HEK293 (cell line): ENCODE results near the gene SGPL1.

ENCODE experiments used
- CTCF ChIA-PET: fragments of 350-600 bp; formaldehyde crosslinking; extraction: SDS; loops from one replicate; lab custom pipeline; 2021; ENCODE audit warnings: antibody characterized with exemption; lab: Yijun Ruan, JAX
- POLR2A ChIA-PET: fragments of 300-600 bp; formaldehyde crosslinking; extraction: SDS; loops from one replicate; lab custom pipeline; 2020; ENCODE audit warnings: antibody characterized with exemption, inconsistent platforms; lab: Yijun Ruan, JAX
- H3K27ac ChIP-seq: fragments of 200-500 bp; sonication (Bioruptor generic); 2 replicates; pipeline ENCODE4 v1.5.1; 2014; ENCODE audit warnings: low read depth, low read length, control low read depth, inconsistent platforms; ENCODE audit errors: extremely low read depth
- H3K36me3 ChIP-seq, 2 experiments: fragments of 200-500 bp in 1 of 2; sonication (Bioruptor generic) in 1 of 2; 1 replicate in 1 of 2; 2 replicates in 1 of 2; pipeline ENCODE4 v1.5.1; 2014 to 2017; ENCODE audit warnings: inconsistent platforms in 2 of 2, low read length in 2 of 2; ENCODE audit not compliant: control insufficient read depth in 2 of 2, insufficient read depth in 1 of 2
- H3K4me1 ChIP-seq: fragments of 200-500 bp; sonication (Bioruptor generic); 2 replicates; pipeline ENCODE4 v1.5.1; 2014; ENCODE audit warnings: mild to moderate bottlenecking, low read length, inconsistent platforms; ENCODE audit not compliant: control insufficient read depth, insufficient read depth
- H3K4me3 ChIP-seq: 2 replicates; pipeline ENCODE4 v1.5.1; 2011; ENCODE audit warnings: low read depth, mild to moderate bottlenecking, control low read depth, low read length, moderate library complexity
- H3K9me3 ChIP-seq: fragments of 200-500 bp; sonication (Bioruptor generic); 2 replicates; pipeline ENCODE4 v1.5.1; 2014; ENCODE audit warnings: low read depth, low read length, inconsistent platforms; ENCODE audit not compliant: control insufficient read depth, insufficient read depth
- OVOL3 ChIP-seq: fragments of 450-650 bp; formaldehyde crosslinking; IDR thresholded peaks from 2 replicates; pipeline ENCODE4 v1.5.1; 2016; ENCODE audit warnings: missing biosample characterization, missing genetic modification characterization
- SCRT1 ChIP-seq: fragments of 450-650 bp; formaldehyde crosslinking; IDR thresholded peaks from 2 replicates; pipeline ENCODE4 v1.5.1; 2016; ENCODE audit warnings: missing biosample characterization, missing genetic modification characterization, borderline replicate concordance
- SP2 ChIP-seq: fragments of 450-650 bp; formaldehyde crosslinking; IDR thresholded peaks from 2 replicates; pipeline ENCODE4 v1.5.1; 2016; ENCODE audit warnings: missing biosample characterization, missing genetic modification characterization
- SP3 ChIP-seq: fragments of 450-650 bp; formaldehyde crosslinking; IDR thresholded peaks from 2 replicates; pipeline ENCODE4 v1.5.1; 2016; ENCODE audit warnings: missing biosample characterization, missing genetic modification characterization
- WT1 ChIP-seq: fragments of 450-650 bp; formaldehyde crosslinking; IDR thresholded peaks from 2 replicates; pipeline ENCODE4 v1.5.1; 2016; ENCODE audit warnings: missing biosample characterization, missing genetic modification characterization
- ZBTB1 ChIP-seq: fragments of 450-650 bp; formaldehyde crosslinking; IDR thresholded peaks from 2 replicates; pipeline ENCODE4 v1.5.1; 2016; ENCODE audit warnings: missing biosample characterization, missing genetic modification characterization
- ZBTB21 ChIP-seq: fragments of 450-650 bp; formaldehyde crosslinking; IDR thresholded peaks from 2 replicates; pipeline ENCODE4 v1.5.1; 2017; ENCODE audit warnings: missing biosample characterization, missing genetic modification characterization
- ZFP69B ChIP-seq: fragments of 450-650 bp; formaldehyde crosslinking; IDR thresholded peaks from 2 replicates; pipeline ENCODE4 v1.5.1; 2016; ENCODE audit warnings: missing biosample characterization, missing genetic modification characterization
- ZNF10 ChIP-seq: fragments of 450-650 bp; formaldehyde crosslinking; IDR thresholded peaks from 2 replicates; pipeline ENCODE4 v1.5.1; 2017; ENCODE audit warnings: missing biosample characterization, missing genetic modification characterization
- ZNF114 ChIP-seq: fragments of 450-650 bp; formaldehyde crosslinking; IDR thresholded peaks from 2 replicates; pipeline ENCODE4 v1.5.0; 2017; ENCODE audit warnings: missing biosample characterization, missing genetic modification characterization
- ZNF24 ChIP-seq: fragments of 450-650 bp; formaldehyde crosslinking; IDR thresholded peaks from 2 replicates; pipeline ENCODE4 v1.5.1; 2016; ENCODE audit warnings: missing biosample characterization, missing genetic modification characterization
- ZNF394 ChIP-seq: fragments of 450-650 bp; formaldehyde crosslinking; IDR thresholded peaks from 2 replicates; pipeline ENCODE4 v1.5.1; 2016; ENCODE audit warnings: missing biosample characterization, missing genetic modification characterization, mild to moderate bottlenecking, moderate library complexity, borderline replicate concordance
- ZNF426 ChIP-seq: fragments of 450-650 bp; formaldehyde crosslinking; IDR thresholded peaks from 2 replicates; pipeline ENCODE4 v1.5.1; 2017; ENCODE audit warnings: missing biosample characterization, missing genetic modification characterization, mild to moderate bottlenecking, inconsistent platforms, moderate library complexity
- ZNF510 ChIP-seq: fragments of 450-650 bp; formaldehyde crosslinking; IDR thresholded peaks from 2 replicates; pipeline ENCODE4 v1.5.1; 2018; ENCODE audit warnings: mild to moderate bottlenecking, missing genetic modification characterization, missing biosample characterization; ENCODE audit not compliant: insufficient replicate concordance
- ZNF549 ChIP-seq: fragments of 450-650 bp; IDR thresholded peaks from 2 replicates; pipeline ENCODE4 v1.5.1; 2018; ENCODE audit warnings: missing biosample characterization, missing genetic modification characterization, mild to moderate bottlenecking, inconsistent platforms, moderate library complexity
- ZSCAN16 ChIP-seq: fragments of 450-650 bp; formaldehyde crosslinking; IDR thresholded peaks from 2 replicates; pipeline ENCODE4 v1.5.1; 2016; ENCODE audit warnings: missing biosample characterization, missing genetic modification characterization
- TF ChIP-seq, protein P1 (sequence below): fragments of 450-650 bp; formaldehyde crosslinking; IDR thresholded peaks from 2 replicates; pipeline ENCODE4 v1.5.1; 2016; ENCODE audit warnings: missing biosample characterization, missing genetic modification characterization
- TF ChIP-seq, protein P2 (sequence below): fragments of 450-650 bp; formaldehyde crosslinking; IDR thresholded peaks from 2 replicates; pipeline ENCODE4; 2016; ENCODE audit warnings: missing biosample characterization, missing genetic modification characterization
- TF ChIP-seq, protein P3 (sequence below): IDR thresholded peaks from 2 replicates; pipeline ENCODE4 v1.6.1; 2011; ENCODE audit warnings: mild to moderate bottlenecking, low read depth, low read length, borderline replicate concordance
- TF ChIP-seq, protein P4 (sequence below): fragments of 450-650 bp; formaldehyde crosslinking; IDR thresholded peaks from 2 replicates; pipeline ENCODE4 v1.5.1; 2016; ENCODE audit warnings: missing biosample characterization, missing genetic modification characterization

SGPL1 gene

DNA sequence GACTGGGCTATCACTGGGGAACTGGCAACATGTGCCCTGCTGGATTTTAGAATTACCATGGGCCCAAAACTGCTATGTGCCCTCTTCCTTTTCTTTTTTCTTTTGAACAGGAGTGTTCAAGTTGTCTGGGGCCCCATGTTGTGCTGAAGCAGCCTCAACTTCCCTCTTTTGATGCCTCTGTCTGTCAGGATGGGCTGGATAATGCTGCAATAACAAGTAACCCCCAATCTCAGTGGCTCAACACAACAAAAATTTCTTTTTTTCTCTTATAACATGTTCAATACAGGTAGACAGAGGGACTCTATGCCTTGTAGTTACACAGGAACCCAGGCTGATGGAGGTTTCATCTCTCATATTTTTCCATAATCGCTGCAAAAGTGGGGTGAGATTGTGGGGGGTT lies 80.8 kb downstream of the SGPL1 start:
- ChIA-PET POLR2A (interaction anchor here (0.6 kb wide), 1 partner anchor 20 kb away, joined by 3 read pairs; no protein-coding TSS in a partner anchor), CTCF (interaction anchor here (1.3 to 1.7 kb wide), 2 partner anchors 16 to 312 kb away, joined by 4 to 5 read pairs; no protein-coding TSS in a partner anchor)

DNA sequence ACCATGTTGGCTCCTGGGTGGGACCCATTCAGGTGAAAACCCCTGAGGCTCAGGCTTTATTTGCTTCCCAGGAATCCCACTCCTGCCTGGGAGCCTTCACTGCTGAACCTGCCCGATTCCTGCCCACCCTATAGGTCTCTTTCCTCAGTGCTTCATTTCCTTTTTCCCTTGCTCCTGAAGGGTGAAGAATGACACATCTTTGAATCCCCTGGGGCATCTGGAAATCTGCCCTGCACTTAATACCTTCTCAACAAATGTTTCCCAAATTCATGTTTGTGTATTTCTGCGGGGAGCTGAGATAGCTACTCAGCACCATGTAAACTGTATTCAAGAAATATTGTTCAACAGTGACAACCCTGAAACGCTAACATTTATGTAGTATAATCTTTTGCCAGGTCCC lies 82.9 kb downstream of the SGPL1 start:
- TF ChIP-seq WT1 (tag by site-specific recombination) (no peak), ZNF510 (tag by site-specific recombination) (no peak), ZNF394 (tag by site-specific recombination) (no peak), OVOL3 (tag by site-specific recombination) (no peak), SP2 (tag by site-specific recombination) (no peak), ZFP69B (tag by site-specific recombination) (no peak), SP3 (tag by site-specific recombination) (no peak), ZNF10 (tag by site-specific recombination) (no peak), ZBTB1 (tag by site-specific recombination) (no peak), ZNF426 (tag by site-specific recombination) (no peak), SCRT1 (tag by site-specific recombination) (no peak), ZNF114 (tag by site-specific recombination) (no peak), ZNF24 (tag by site-specific recombination) (no peak), ZNF549 (tag by site-specific recombination) (no peak)
- TF ChIP-seq, protein P1, sequence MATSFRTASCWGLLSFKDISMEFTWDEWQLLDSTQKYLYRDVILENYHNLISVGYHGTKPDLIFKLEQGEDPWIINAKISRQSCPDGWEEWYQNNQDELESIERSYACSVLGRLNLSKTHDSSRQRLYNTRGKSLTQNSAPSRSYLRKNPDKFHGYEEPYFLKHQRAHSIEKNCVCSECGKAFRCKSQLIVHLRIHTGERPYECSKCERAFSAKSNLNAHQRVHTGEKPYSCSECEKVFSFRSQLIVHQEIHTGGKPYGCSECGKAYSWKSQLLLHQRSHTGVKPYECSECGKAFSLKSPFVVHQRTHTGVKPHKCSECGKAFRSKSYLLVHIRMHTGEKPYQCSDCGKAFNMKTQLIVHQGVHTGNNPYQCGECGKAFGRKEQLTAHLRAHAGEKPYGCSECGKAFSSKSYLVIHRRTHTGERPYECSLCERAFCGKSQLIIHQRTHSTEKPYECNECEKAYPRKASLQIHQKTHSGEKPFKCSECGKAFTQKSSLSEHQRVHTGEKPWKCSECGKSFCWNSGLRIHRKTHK (tag by site-specific recombination) = no peak
- TF ChIP-seq, protein P2, sequence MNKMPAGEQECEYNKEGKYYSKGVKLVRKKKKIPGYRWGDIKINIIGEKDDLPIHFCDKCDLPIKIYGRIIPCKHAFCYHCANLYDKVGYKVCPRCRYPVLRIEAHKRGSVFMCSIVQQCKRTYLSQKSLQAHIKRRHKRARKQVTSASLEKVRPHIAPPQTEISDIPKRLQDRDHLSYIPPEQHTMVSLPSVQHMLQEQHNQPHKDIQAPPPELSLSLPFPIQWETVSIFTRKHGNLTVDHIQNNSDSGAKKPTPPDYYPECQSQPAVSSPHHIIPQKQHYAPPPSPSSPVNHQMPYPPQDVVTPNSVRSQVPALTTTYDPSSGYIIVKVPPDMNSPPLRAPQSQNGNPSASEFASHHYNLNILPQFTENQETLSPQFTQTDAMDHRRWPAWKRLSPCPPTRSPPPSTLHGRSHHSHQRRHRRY (tag by site-specific recombination) = no peak
- TF ChIP-seq, protein P3, sequence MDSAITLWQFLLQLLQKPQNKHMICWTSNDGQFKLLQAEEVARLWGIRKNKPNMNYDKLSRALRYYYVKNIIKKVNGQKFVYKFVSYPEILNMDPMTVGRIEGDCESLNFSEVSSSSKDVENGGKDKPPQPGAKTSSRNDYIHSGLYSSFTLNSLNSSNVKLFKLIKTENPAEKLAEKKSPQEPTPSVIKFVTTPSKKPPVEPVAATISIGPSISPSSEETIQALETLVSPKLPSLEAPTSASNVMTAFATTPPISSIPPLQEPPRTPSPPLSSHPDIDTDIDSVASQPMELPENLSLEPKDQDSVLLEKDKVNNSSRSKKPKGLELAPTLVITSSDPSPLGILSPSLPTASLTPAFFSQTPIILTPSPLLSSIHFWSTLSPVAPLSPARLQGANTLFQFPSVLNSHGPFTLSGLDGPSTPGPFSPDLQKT = no peak
- CTCF ChIA-PET = interaction anchor here (0.6 kb wide), 1 partner anchor 296 kb away, joined by 4 read pairs; no protein-coding TSS in a partner anchor
- H3K27ac ChIP-seq = no peak overlapping the region

More for the DNA sequence above, 80.8 kb downstream of the SGPL1 start:
- TF ChIP-seq ZBTB21 (no peak), ZSCAN16 (tag by site-specific recombination) (no peak)
- TF ChIP-seq, protein P4, sequence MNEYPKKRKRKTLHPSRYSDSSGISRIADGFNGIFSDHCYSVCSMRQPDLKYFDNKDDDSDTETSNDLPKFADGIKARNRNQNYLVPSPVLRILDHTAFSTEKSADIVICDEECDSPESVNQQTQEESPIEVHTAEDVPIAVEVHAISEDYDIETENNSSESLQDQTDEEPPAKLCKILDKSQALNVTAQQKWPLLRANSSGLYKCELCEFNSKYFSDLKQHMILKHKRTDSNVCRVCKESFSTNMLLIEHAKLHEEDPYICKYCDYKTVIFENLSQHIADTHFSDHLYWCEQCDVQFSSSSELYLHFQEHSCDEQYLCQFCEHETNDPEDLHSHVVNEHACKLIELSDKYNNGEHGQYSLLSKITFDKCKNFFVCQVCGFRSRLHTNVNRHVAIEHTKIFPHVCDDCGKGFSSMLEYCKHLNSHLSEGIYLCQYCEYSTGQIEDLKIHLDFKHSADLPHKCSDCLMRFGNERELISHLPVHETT (tag by site-specific recombination) = no peak
- Histone ChIP-seq H3K36me3 (no peaks in the 10 kb centered on the region), H3K4me1 (no peaks in the 10 kb centered on the region), H3K9me3 (no peaks in the 10 kb centered on the region), H3K4me3 (no peak overlapping the region), H3K27ac (no peak overlapping the region)

More for the DNA sequence above, 82.9 kb downstream of the SGPL1 start:
- no peaks in the 10 kb centered on the region for H3K36me3 ChIP-seq
- POLR2A ChIA-PET = no interaction called here
- no peak overlapping the region for H3K4me3 ChIP-seq
- no peaks in the 10 kb centered on the region for H3K9me3 ChIP-seq
- H3K4me1 ChIP-seq = no peaks in the 10 kb centered on the region
